ENCODE results near the gene CD99. TPM values are rescaled to one million over a fixed set of nuclear protein-coding genes. Genes with fewer than 3 reads are reported as not detected.

Gene CD99
- total and polyA plus RNA-seq, 11 donors = 216 to 477 (median 276) TPM

GRCh38 chrX:2678583-2678982 is 12.5 kb upstream of the CD99 start:
- H3K4me1 ChIP-seq = peaks cover 0 to 14% (median 4%) of the 10 kb centered on the region in 12 donors
- no peak overlapping the region for H3K4me3 ChIP-seq
- 73 to 84% (median 75%) methylated on average over 5 of the region's 5 CpGs for WGBS, 4 donors
- H3K27ac ChIP-seq = no peak overlapping the region
- no peaks in the 10 kb centered on the region for H3K36me3 ChIP-seq
- H3K9me3 ChIP-seq = no peaks in the 10 kb centered on the region
- no peaks in the 10 kb centered on the region for H3K27me3 ChIP-seq
- no peak for ATAC-seq
- intact Hi-C loops (cut with DNase I) = no loop called here
- TF ChIP-seq CTCF (IDR thresholded peaks at IDR 0.05) (no peak), POLR2A (IDR thresholded peaks at IDR 0.05) (no peak)
- DNase-seq = no peak

GRCh38 chrX:2679534-2680485 is 11.3 kb upstream of the CD99 start:
- Histone ChIP-seq H3K4me1 (peaks cover 0 to 14% (median 4%) of the 10 kb centered on the region in 12 donors), H3K27ac (no peak overlapping the region), H3K4me3 (no peak overlapping the region), H3K36me3 (no peaks in the 10 kb centered on the region), H3K27me3 (no peaks in the 10 kb centered on the region), H3K9me3 (no peaks in the 10 kb centered on the region)
- no peak for TF ChIP-seq CTCF (IDR thresholded peaks at IDR 0.05)
- DNase-seq = no peak
- ATAC-seq = no peak
- WGBS, 4 donors = 63 to 77% (median 66%) methylated on average over 9 of the region's 9 CpGs
- intact Hi-C loops (cut with DNase I) = no loop called here

GRCh38 chrX:2680486-2681348 is 10.4 kb upstream of the CD99 start:
- intact Hi-C loops (cut with DNase I) = no loop called here
- DNase-seq (no peak), ATAC-seq (no peak)
- WGBS, 4 donors = 62 to 97% (median 79%) methylated on average over 6 of the region's 6 CpGs
- TF ChIP-seq POLR2A (IDR thresholded peaks at IDR 0.05) = no peak
- no peak for TF ChIP-seq CTCF (IDR thresholded peaks at IDR 0.05)
- no peak overlapping the region for H3K4me3 ChIP-seq
- H3K9me3 ChIP-seq = no peaks in the 10 kb centered on the region
- H3K36me3 ChIP-seq = no peaks in the 10 kb centered on the region
- no peak overlapping the region for H3K27ac ChIP-seq
- peaks cover 0 to 14% (median 4%) of the 10 kb centered on the region in 12 donors for H3K4me1 ChIP-seq
- no peaks in the 10 kb centered on the region for H3K27me3 ChIP-seq
